Fibroblast of lung (primary cell): ENCODE data around the gene GAA.

ENCODE experiments used
- EZH2 ChIP-seq: IDR thresholded peaks from 2 replicates; pipeline ENCODE4 v1.5.1; 2012; ENCODE audit warnings: low read length, control low read depth, mild to moderate bottlenecking; ENCODE audit errors: missing control alignments
- TF ChIP-seq, protein P1 (sequence below), 2 donors: IDR thresholded peaks in 1 of 2; conservative IDR thresholded peaks in 1 of 2; 1 replicate in 1 of 2; 2 replicates in 1 of 2; pipeline ENCODE4 v1.5.1; 2011 to 2012; ENCODE audit warnings: low read length in 2 of 2, control low read depth in 1 of 2, inconsistent platforms in 1 of 2, low read depth in 1 of 2, mild to moderate bottlenecking in 1 of 2

DNA sequence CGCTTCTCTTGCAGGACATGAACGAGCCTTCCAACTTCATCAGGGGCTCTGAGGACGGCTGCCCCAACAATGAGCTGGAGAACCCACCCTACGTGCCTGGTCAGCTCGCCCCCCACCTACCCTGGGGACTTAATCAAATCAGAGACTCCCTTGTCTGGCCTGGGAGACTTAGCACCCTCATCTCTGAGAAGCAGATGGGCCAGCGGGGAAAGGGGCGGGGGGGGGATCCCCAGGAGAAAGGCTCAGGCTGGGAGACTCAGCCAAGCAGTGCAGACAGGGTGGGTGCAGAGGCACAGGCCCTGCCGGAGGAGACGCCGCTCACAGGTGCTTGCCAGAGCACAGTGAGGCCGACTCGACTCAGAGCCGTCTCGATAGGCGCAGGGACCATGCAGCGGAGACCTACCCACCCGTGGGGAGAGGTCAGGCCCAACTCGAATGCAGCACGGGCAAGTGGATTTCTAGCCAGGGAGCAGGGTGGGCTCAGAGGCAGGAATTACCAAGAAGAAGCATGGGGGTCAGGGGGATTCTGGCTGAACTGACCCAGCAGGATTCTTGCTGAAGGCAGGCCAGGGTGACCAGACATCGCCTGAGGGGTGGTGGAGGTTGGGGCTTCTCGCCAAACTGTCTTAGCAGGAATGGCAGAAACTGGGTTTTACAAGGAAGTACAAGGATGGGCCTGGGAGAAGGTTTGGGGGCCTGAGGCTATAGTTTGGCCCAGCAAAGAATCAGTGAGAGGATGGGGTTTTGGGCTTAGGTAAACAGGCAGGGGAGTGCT, 9.7 kb downstream of the GAA start:
- TF ChIP-seq, protein P1, sequence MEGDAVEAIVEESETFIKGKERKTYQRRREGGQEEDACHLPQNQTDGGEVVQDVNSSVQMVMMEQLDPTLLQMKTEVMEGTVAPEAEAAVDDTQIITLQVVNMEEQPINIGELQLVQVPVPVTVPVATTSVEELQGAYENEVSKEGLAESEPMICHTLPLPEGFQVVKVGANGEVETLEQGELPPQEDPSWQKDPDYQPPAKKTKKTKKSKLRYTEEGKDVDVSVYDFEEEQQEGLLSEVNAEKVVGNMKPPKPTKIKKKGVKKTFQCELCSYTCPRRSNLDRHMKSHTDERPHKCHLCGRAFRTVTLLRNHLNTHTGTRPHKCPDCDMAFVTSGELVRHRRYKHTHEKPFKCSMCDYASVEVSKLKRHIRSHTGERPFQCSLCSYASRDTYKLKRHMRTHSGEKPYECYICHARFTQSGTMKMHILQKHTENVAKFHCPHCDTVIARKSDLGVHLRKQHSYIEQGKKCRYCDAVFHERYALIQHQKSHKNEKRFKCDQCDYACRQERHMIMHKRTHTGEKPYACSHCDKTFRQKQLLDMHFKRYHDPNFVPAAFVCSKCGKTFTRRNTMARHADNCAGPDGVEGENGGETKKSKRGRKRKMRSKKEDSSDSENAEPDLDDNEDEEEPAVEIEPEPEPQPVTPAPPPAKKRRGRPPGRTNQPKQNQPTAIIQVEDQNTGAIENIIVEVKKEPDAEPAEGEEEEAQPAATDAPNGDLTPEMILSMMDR (conservative IDR thresholded peaks at IDR 0.05 in 1 of 2, IDR thresholded peaks at IDR 0.05 in 1 of 2; ENCODE audit: low read depth in 1 of 2, low read length in 2 of 2), result no peak
- no peak for TF ChIP-seq EZH2
